CD4-positive, alpha-beta T cell (primary cell): ENCODE data around the gene NAB2. TPM values are rescaled to one million over a fixed set of nuclear protein-coding genes. Genes with fewer than 3 reads are reported as not detected.
A peak's percentile ranks its signal among the peaks of the same experiment; 100 is the strongest.

Experiments
- ATAC-seq: fragments of 200-7000 bp; cut with Tn5 transposase; one replicate; pipeline ENCODE4 v1.10.0; 2022; ENCODE audit warnings: mild to moderate bottlenecking; ENCODE audit not compliant: poor library complexity
- CTCF ChIA-PET: fragments of 350-600 bp; sonication (Branson Sonifier 250); formaldehyde crosslinking; loops from one replicate; lab custom pipeline; 2021; ENCODE audit warnings: antibody characterized with exemption, inconsistent platforms; lab: Charles Lee
- POLR2A ChIA-PET: fragments of 350-600 bp; sonication (Branson Sonifier 250); formaldehyde crosslinking; loops from one replicate; lab custom pipeline; 2021; ENCODE audit warnings: antibody characterized with exemption, inconsistent platforms; lab: Charles Lee
- DNase-seq, 14 experiments: peaks; one replicate each; pipeline ENCODE4 v3.0.0-alpha.2; 2013 to 2020; ENCODE audit warnings: mixed read lengths in 2 of 14
- H3K27ac ChIP-seq, 2 donors: one replicate each; pipeline versions ENCODE4 v1.5.1 to v1.7.0; 2013; ENCODE audit warnings: low read length in 2 of 2, low read depth in 1 of 2, mild to moderate bottlenecking in 1 of 2
- H3K27me3 ChIP-seq, 2 experiments: 1 replicate in 1 of 2; 2 replicates in 1 of 2; pipeline versions ENCODE4 v1.6.1 to v1.7.0; 2013; ENCODE audit warnings: low read length in 2 of 2, control low read depth in 1 of 2, mild to moderate bottlenecking in 1 of 2, moderate library complexity in 1 of 2; ENCODE audit not compliant: insufficient read depth in 2 of 2, control insufficient read depth in 1 of 2
- H3K36me3 ChIP-seq: one replicate; pipeline ENCODE4 v1.6.1; 2013; ENCODE audit warnings: low read length, control low read depth; ENCODE audit not compliant: insufficient read depth
- H3K4me1 ChIP-seq: one replicate; pipeline ENCODE4 v1.6.1; 2013; ENCODE audit warnings: low read length, control low read depth; ENCODE audit not compliant: insufficient read depth
- H3K4me3 ChIP-seq: one replicate; pipeline ENCODE4 v1.5.1; 2013; ENCODE audit warnings: mild to moderate bottlenecking, low read length, moderate library complexity
- H3K9me3 ChIP-seq, 2 experiments: 1 replicate in 1 of 2; 2 replicates in 1 of 2; pipeline versions ENCODE4 v1.6.1 to v1.7.0; 2013; ENCODE audit warnings: low read length in 2 of 2, mild to moderate bottlenecking in 2 of 2, control low read depth in 1 of 2, moderate library complexity in 1 of 2; ENCODE audit not compliant: control insufficient read depth in 1 of 2, insufficient read depth in 1 of 2
- H3K27ac Mint-ChIP-seq: one replicate; pipeline ENCODE4 v1.8.0; 2020; ENCODE audit warnings: mixed read lengths
- H3K27me3 Mint-ChIP-seq: one replicate; pipeline ENCODE4 v1.8.0; 2021; ENCODE audit warnings: mixed read lengths
- H3K36me3 Mint-ChIP-seq: one replicate; pipeline ENCODE4 v1.8.0; 2021; ENCODE audit warnings: low read depth, mixed read lengths
- H3K4me1 Mint-ChIP-seq: one replicate; pipeline ENCODE4 v1.8.0; 2021; ENCODE audit warnings: low read depth, mixed read lengths
- H3K4me3 Mint-ChIP-seq: one replicate; pipeline ENCODE4 v1.8.0; 2020; ENCODE audit warnings: mild to moderate bottlenecking, mixed read lengths
- H3K9me3 Mint-ChIP-seq: one replicate; pipeline ENCODE4 v1.8.0; 2020; ENCODE audit warnings: mixed read lengths
- CTCF ChIP-seq: fragments of 200-600 bp; IDR thresholded peaks from one replicate; pipeline ENCODE4 v1.8.0; 2022; ENCODE audit warnings: antibody characterized with exemption, mild to moderate bottlenecking
- intact Hi-C, 2 experiments: fragments of 100-400 bp; cut with DNase I in 1 of 2; cut with micrococcal nuclease in 1 of 2; formaldehyde crosslinking; loops; one replicate each; pipeline versions ENCODE4 v1.15.1 to v1.9.0; 2023 to 2025; cut with DNase I, micrococcal nuclease
- total RNA-seq, 174 experiments: library from RNA in 2 of 174; stranded (reverse) in 2 of 174; gene quantifications; one replicate each; pipeline ENCODE4 v1.2.3 and lab custom pipeline; 2021 to 2026

The NAB2 gene
- total RNA-seq, 2 experiments from 2014 or later = 4.8 to 6.1 TPM

- H3K27me3 Mint-ChIP-seq = peaks cover 4% of the 10 kb centered on the region
- H3K9me3 Mint-ChIP-seq = no peaks in the 10 kb centered on the region
- no peak overlapping the region for H3K27ac ChIP-seq
- peak overlapping the region; percentile 85 for H3K4me3 Mint-ChIP-seq
- CTCF ChIA-PET = interaction anchor here (1.0 to 7.8 kb wide), 4 partner anchors 14 to 112 kb away, joined by 3 to 63 read pairs (median 12); partner anchors contain the start of gene STAT6
- H3K9me3 ChIP-seq = no peaks in the 10 kb centered on the region
- POLR2A ChIA-PET = interaction anchor here (1.4 to 3.0 kb wide), 3 partner anchors 15 to 116 kb away, joined by 3 to 37 read pairs (median 4); partner anchors contain the start of genes NEMP1 and STAT6
- H3K27ac Mint-ChIP-seq = no peak overlapping the region
- H3K36me3 Mint-ChIP-seq = no peaks in the 10 kb centered on the region
- H3K4me1 Mint-ChIP-seq = peaks cover 25% of the 10 kb centered on the region
- no peaks in the 10 kb centered on the region for H3K36me3 ChIP-seq
- H3K4me1 ChIP-seq = peaks cover 28% of the 10 kb centered on the region
- DNase-seq (no peak), ATAC-seq (no peak)
- H3K27me3 ChIP-seq = no peaks in the 10 kb centered on the region
- TF ChIP-seq CTCF = no peak
- intact Hi-C loops = loop anchor here (5.0 kb wide), 3 partner anchors 111 to 374 kb away; partner anchors contain the start of gene PRIM1 (in 1 of the 2)
- no peak overlapping the region for H3K4me3 ChIP-seq
These were observed 37.6 kb downstream of the NAB2 start for GRCh38 chr12:57126561-57126960.

GRCh38 chr12:57127101-57127725 lies 38.3 kb downstream of the NAB2 start:
- no peaks in the 10 kb centered on the region for H3K36me3 Mint-ChIP-seq
- H3K4me1 Mint-ChIP-seq = peaks cover 25% of the 10 kb centered on the region
- no peaks in the 10 kb centered on the region for H3K9me3 Mint-ChIP-seq
- H3K27me3 Mint-ChIP-seq = peaks cover 4% of the 10 kb centered on the region
- no peaks in the 10 kb centered on the region for H3K27me3 ChIP-seq
- peak overlapping the region; percentile 43 for H3K27ac Mint-ChIP-seq
- POLR2A ChIA-PET = interaction anchor here (0.8 to 3.0 kb wide), 7 partner anchors 16 to 402 kb away, joined by 3 to 37 read pairs (median 3); partner anchors contain the start of genes NACA, NEMP1 and STAT6
- peak overlapping the region in 1 of 2 donors; percentile 41 for H3K27ac ChIP-seq
- CTCF ChIA-PET = interaction anchor here (1.0 to 7.8 kb wide), 5 partner anchors 15 to 112 kb away, joined by 3 to 63 read pairs (median 5); partner anchors contain the start of gene STAT6
- no peaks in the 10 kb centered on the region for H3K36me3 ChIP-seq
- H3K4me3 ChIP-seq = peak overlapping the region; percentile 67
- intact Hi-C loops = loop anchor here (5.0 kb wide), 3 partner anchors 110 to 375 kb away; partner anchors contain the start of gene PRIM1 (in 1 of the 2)
- peak; percentile 23 for TF ChIP-seq CTCF
- no peaks in the 10 kb centered on the region for H3K9me3 ChIP-seq
- peak; percentile 10 to 84 (median 55) for DNase-seq
- peaks cover 28% of the 10 kb centered on the region for H3K4me1 ChIP-seq
- H3K4me3 Mint-ChIP-seq = peak overlapping the region; percentile 85
- ATAC-seq = no peak

GRCh38 chr12:57127726-57128518 lies 39.0 kb downstream of the NAB2 start, which contains the start of gene LRP1:
LRP1 (plus strand) TSS chr12:57128483; CDS start chr12:57128965, 482 bp downstream.
- Mint-ChIP-seq H3K4me3 (peak within 1 kb of the TSS; percentile 92), H3K27me3 (peaks cover 4% of the 10 kb centered on the region), H3K36me3 (no peaks in the 10 kb centered on the region), H3K4me1 (peaks cover 25% of the 10 kb centered on the region), H3K27ac (peak within 1 kb of the TSS; percentile 43), H3K9me3 (no peaks in the 10 kb centered on the region)
- ATAC-seq (peak; percentile 56), DNase-seq (peak; percentile 64 to 92 (median 78))
- ChIA-PET CTCF (interaction anchor here (0.9 to 7.8 kb wide), 5 partner anchors 16 to 111 kb away, joined by 5 to 63 read pairs (median 6); partner anchors contain the start of gene STAT6), POLR2A (interaction anchor here (0.5 to 3.0 kb wide), 10 partner anchors 17 to 403 kb away, joined by 3 to 37 read pairs (median 3); partner anchors contain the start of genes MBD6, NACA, NEMP1 and STAT6)
- peak within 1 kb of the TSS; percentile 67 for H3K4me3 ChIP-seq
- H3K36me3 ChIP-seq = no peaks in the 10 kb centered on the region
- TF ChIP-seq CTCF = no peak
- intact Hi-C loops = loop anchor here (5.0 kb wide), 3 partner anchors 109 to 376 kb away; partner anchors contain the start of gene PRIM1 (in 1 of the 2)
- peak within 1 kb of the TSS; percentile 4 to 41 for H3K27ac ChIP-seq
- H3K9me3 ChIP-seq = no peaks in the 10 kb centered on the region
- H3K4me1 ChIP-seq = peaks cover 28% of the 10 kb centered on the region
- H3K27me3 ChIP-seq = no peaks in the 10 kb centered on the region
